Measurements from ENCODE around the gene DNAJB6.

- TF ChIP-seq EZH2phosphoT487 (IDR thresholded peaks at IDR 0.05; ENCODE audit: low read depth) (no peak), CTCF (IDR thresholded peaks at IDR 0.05; ENCODE audit: low read depth, low read length) (no peak)
Measured at GRCh38 chr7:157399086-157399687, 62.4 kb downstream of the DNAJB6 start.
